C4-2B (cell line): ENCODE data around the gene NISCH.

Source experiments
- CTCF ChIP-seq: fragments of 450-650 bp; conservative IDR thresholded peaks from 2 replicates; pipeline ENCODE4 v1.5.1; 2017; ENCODE audit warnings: mild to moderate bottlenecking
- ZFX ChIP-seq: fragments of 450-650 bp; IDR thresholded peaks from 2 replicates; pipeline ENCODE4 v1.6.1; 2017

- TF ChIP-seq CTCF, result no peak
- no peak for TF ChIP-seq ZFX
These were observed 17.6 kb downstream of the NISCH start for GRCh38 chr3:52473026-52473425.
